HepG2 (cell line): ENCODE results near the gene RPLP2. TPM values are rescaled to one million over a fixed set of nuclear protein-coding genes. Genes with fewer than 3 reads are reported as not detected.

Experiments
- ATAC-seq: fragments of 200-7000 bp; cut with Tn5 transposase; 3 replicates; pipeline ENCODE4 v1.9.1; 2020; ENCODE audit warnings: mild to moderate bottlenecking, moderate library complexity
- BruUV-seq: library from RNA; stranded (reverse); fragments of 400-500 nt; replicated peaks from 2 replicates; lab custom pipeline; 2021; lab: Mats Ljungman, UMichigan
- CTCF ChIA-PET: fragments of 300-600 bp; formaldehyde crosslinking; extraction: SDS; loops from one replicate; lab custom pipeline; 2021; ENCODE audit warnings: low total read pairs, inconsistent platforms, low intra/inter-chr PET ratio; lab: Yijun Ruan, JAX
- POLR2A ChIA-PET: fragments of 350-600 bp; sonication (Branson Sonifier 250); formaldehyde crosslinking; loops from one replicate; lab custom pipeline; 2020; ENCODE audit warnings: antibody characterized with exemption, inconsistent platforms; lab: Yijun Ruan, JAX
- DNase-seq: peaks from one replicate; pipeline ENCODE4 v3.0.0-alpha.2; 2015; ENCODE audit warnings: low spot score
- FAIRE-seq: peaks from 3 replicates; lab custom pipeline; 2011; peaks lifted over from hg19 to GRCh38; lab: Jason Lieb, UNC
- H2AFZ ChIP-seq: one replicate; pipeline ENCODE4 v1.6.1; 2011; ENCODE audit warnings: low read length, inconsistent platforms
- H3K27ac ChIP-seq: fragments of 300-600 bp; 3 replicates; pipeline ENCODE4 v1.8.0; 2011; ENCODE audit warnings: mixed run types, mild to moderate bottlenecking, mixed read lengths, low read length, inconsistent platforms; ENCODE audit not compliant: insufficient read depth; ENCODE audit errors: extremely low read length
- H3K27me3 ChIP-seq, 2 experiments: fragments of 200-600 bp in 1 of 2; 2 replicates in 1 of 2; 3 replicates in 1 of 2; pipeline versions ENCODE4 v1.6.0 to v1.8.0; 2011; ENCODE audit warnings: low read length in 2 of 2, mild to moderate bottlenecking in 2 of 2, moderate library complexity in 2 of 2, inconsistent platforms in 1 of 2; ENCODE audit not compliant: insufficient read depth in 2 of 2, control insufficient read depth in 1 of 2
- H3K36me3 ChIP-seq, 2 experiments: fragments of 200-600 bp in 1 of 2; replicated peaks in 1 of 2; 2 replicates in 1 of 2; 3 replicates in 1 of 2; pipeline versions ENCODE4 v1.5.1 to v1.8.0; 2011; ENCODE audit warnings: low read length in 2 of 2, inconsistent platforms in 1 of 2; ENCODE audit not compliant: insufficient read depth in 2 of 2, control insufficient read depth in 1 of 2
- H3K4me1 ChIP-seq: 2 replicates; pipeline ENCODE4 v1.5.1; 2012; ENCODE audit warnings: low read length, inconsistent platforms; ENCODE audit not compliant: insufficient read depth
- H3K4me2 ChIP-seq: 2 replicates; pipeline ENCODE4 v1.6.0; 2011; ENCODE audit warnings: low read depth, low read length, inconsistent platforms
- H3K4me3 ChIP-seq, 3 experiments: fragments of 200-600 bp in 1 of 3; sonication (generic), shearing (Covaris generic) in 1 of 3; replicated peaks in 1 of 3; 2 replicates each; pipeline ENCODE4 v1.5.1; 2011 to 2016; ENCODE audit warnings: low read length in 3 of 3, inconsistent platforms in 2 of 3, low read depth in 2 of 3, mild to moderate bottlenecking in 2 of 3, control low read depth in 1 of 3, mixed read lengths in 1 of 3; ENCODE audit not compliant: insufficient read depth in 1 of 3
- H3K79me2 ChIP-seq: one replicate; pipeline ENCODE4 v1.6.1; 2011; ENCODE audit warnings: low read length, inconsistent platforms; ENCODE audit not compliant: insufficient read depth
- H3K9ac ChIP-seq: 2 replicates; pipeline ENCODE4 v1.6.0; 2011; ENCODE audit warnings: mild to moderate bottlenecking, low read depth, low read length, inconsistent platforms; ENCODE audit not compliant: insufficient read depth
- H3K9me3 ChIP-seq: 2 replicates; pipeline ENCODE4 v1.5.1; 2012; ENCODE audit warnings: mild to moderate bottlenecking, low read length
- H4K20me1 ChIP-seq: 2 replicates; pipeline ENCODE4 v1.6.0; 2011; ENCODE audit warnings: inconsistent platforms, mild to moderate bottlenecking, low read length, moderate library complexity; ENCODE audit not compliant: insufficient read depth
- AGO2 ChIP-seq: fragments of 200-400 bp; formaldehyde crosslinking; optimal IDR thresholded peaks from 2 replicates; pipeline ENCODE3; 2017; ENCODE audit warnings: mild to moderate bottlenecking, low read depth, low read length, moderate library complexity
- GATAD2A ChIP-seq: IDR thresholded peaks from 2 replicates; pipeline ENCODE4 v1.6.1; 2016
- HNRNPK ChIP-seq: fragments of 200-400 bp; formaldehyde crosslinking; IDR thresholded peaks from 2 replicates; pipeline ENCODE4 v1.6.1; 2018; ENCODE audit warnings: low read length, low read depth, moderate library complexity, mild to moderate bottlenecking; ENCODE audit not compliant: poor library complexity, severe bottlenecking
- HNRNPLL ChIP-seq: fragments of 200-400 bp; formaldehyde crosslinking; IDR thresholded peaks from 2 replicates; pipeline ENCODE4 v1.6.1; 2017; ENCODE audit warnings: mild to moderate bottlenecking, low read depth, low read length; ENCODE audit not compliant: poor library complexity, severe bottlenecking
- RBFOX2 ChIP-seq: fragments of 200-400 bp; formaldehyde crosslinking; IDR thresholded peaks from 2 replicates; pipeline ENCODE4 v1.6.1; 2017; ENCODE audit warnings: low read depth, mild to moderate bottlenecking, low read length
- SCMH1 ChIP-seq: sonication (generic); formaldehyde crosslinking; IDR thresholded peaks from 2 replicates; pipeline ENCODE4 v1.9.0; 2021; ENCODE audit warnings: missing genetic modification reagents, mild to moderate bottlenecking, borderline replicate concordance
- SPEN ChIP-seq: sonication (generic); formaldehyde crosslinking; IDR thresholded peaks from 2 replicates; pipeline ENCODE4 v1.5.1; 2020; ENCODE audit warnings: low read depth, mild to moderate bottlenecking, missing genetic modification reagents
- TCF12 ChIP-seq, 2 experiments: fragments of 450-650 bp in 1 of 2; sonication (generic) in 1 of 2; formaldehyde crosslinking in 1 of 2; IDR thresholded peaks; 2 replicates each; pipeline versions ENCODE4 v1.6.1 to v1.8.0; 2017 to 2022; ENCODE audit warnings: antibody characterized with exemption in 1 of 2, mild to moderate bottlenecking in 1 of 2, missing genetic modification reagents in 1 of 2, moderate library complexity in 1 of 2
- YEATS2 ChIP-seq: sonication (generic); formaldehyde crosslinking; IDR thresholded peaks from 2 replicates; pipeline ENCODE4 v1.4.0; 2020; ENCODE audit warnings: missing genetic modification reagents, borderline replicate concordance
- ZMYM2 ChIP-seq: sonication (generic); formaldehyde crosslinking; IDR thresholded peaks from 2 replicates; pipeline ENCODE4 v1.8.0; 2022; ENCODE audit warnings: mild to moderate bottlenecking, missing genetic modification reagents
- ZNF761 ChIP-seq: sonication (generic); formaldehyde crosslinking; conservative IDR thresholded peaks from 2 replicates; pipeline ENCODE4 v1.4.0; 2020; ENCODE audit warnings: mild to moderate bottlenecking, missing genetic modification reagents
- WGBS: methylation state at CpG from one replicate; pipeline ENCODE4 v1.1.6; 2017; ENCODE audit warnings: low lambda C conversion rate; 5-methylcytosine and 5-hydroxymethylcytosine counted together
- in situ Hi-C: cut with HindIII; loops from 2 replicates; pipeline ENCODE4 v1.10.0; 2017; ENCODE audit warnings: low pct_unique_long_range_greater_than_20kb; ENCODE audit not compliant: extremely low pct_ligation_motif_present
- intact Hi-C: fragments of 100-400 bp; cut with micrococcal nuclease; formaldehyde crosslinking; loops from one replicate; pipeline ENCODE4 v1.10.0; 2022; ENCODE audit not compliant: unreplicated experiment
- polyA plus RNA-seq, 8 experiments: library from polyadenylated mRNA; depleted of rRNA in 3 of 8; stranded (reverse) in 7 of 8; unstranded in 1 of 8; fragments of >200 nt; fragmentation: Illumina TruSeq in 4 of 8; extraction: Trizol in 4 of 8; gene quantifications; 2 replicates each; pipeline versions ENCODE4 v1.2.1 to v1.2.3, GENCODE V29; 2011 to 2016; ENCODE audit warnings: low read depth in 4 of 8, missing spikeins in 1 of 8, mixed read lengths in 1 of 8; ENCODE audit not compliant: insufficient read depth in 1 of 8
- total RNA-seq, 5 experiments: library from RNA; depleted of rRNA; stranded (reverse); fragments of >200 nt; fragmentation: Illumina TruSeq; extraction: Trizol; gene quantifications; 2 replicates each; pipeline ENCODE4 v1.2.3, GENCODE V29; 2016; ENCODE audit warnings: low read depth in 1 of 5

Gene RPLP2
- total and polyA plus RNA-seq, 2 of the 13 experiments (the other 11 are each of a cell fraction or from before 2014, with no cell fraction given), result 978 to 2,106 TPM

DNA sequence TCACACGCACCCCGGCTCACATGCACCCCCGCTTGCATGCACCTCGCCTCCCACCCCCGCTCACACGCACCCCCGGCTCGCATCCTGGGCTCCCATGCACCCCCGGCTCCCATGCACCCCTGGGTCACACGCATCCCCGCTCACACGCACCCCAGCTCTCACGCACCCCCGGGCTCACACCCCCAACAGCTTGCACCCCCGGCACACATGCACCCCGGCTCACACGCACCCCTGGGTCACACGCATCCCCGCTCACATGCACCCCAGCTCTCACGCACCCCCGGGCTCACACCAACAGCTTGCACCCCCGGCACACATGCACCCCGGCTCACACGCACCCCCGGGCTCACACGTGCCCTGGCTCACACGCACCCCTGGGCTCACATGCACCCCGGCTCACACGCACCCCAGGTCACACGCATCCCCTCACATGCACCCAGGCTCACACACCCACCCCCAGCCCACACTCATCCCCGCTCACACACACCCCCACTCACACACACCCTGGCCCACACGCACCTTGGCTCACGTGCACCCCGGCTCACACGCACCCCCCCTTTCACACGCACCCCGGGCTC lies 49.1 kb downstream of the RPLP2 start:
- no peak overlapping the region for H3K4me3 ChIP-seq
- CTCF ChIA-PET, result no interaction called here
- no peak for ATAC-seq
- intact Hi-C loops, result no loop called here
- no peak for TF ChIP-seq SPEN (CRISPR knock-in tag)
- no peak for TF ChIP-seq SCMH1 (CRISPR knock-in tag)
- TF ChIP-seq ZNF761 (CRISPR knock-in tag), result no peak
- peak; percentile 45; the same call in 1 of the 2 replicates for TF ChIP-seq RBFOX2
- peak; percentile 90 for TF ChIP-seq HNRNPLL
- TF ChIP-seq, all 625 proteins: peak for 2
- Histone ChIP-seq H3K4me1 (no peaks in the 10 kb centered on the region), H3K27ac (no peak overlapping the region), H3K27me3 (no peaks in the 10 kb centered on the region), H3K9me3 (no peaks in the 10 kb centered on the region), H3K79me2 (no peaks in the 10 kb centered on the region), H3K36me3 (peaks cover 0 to 3% of the 10 kb centered on the region in 2 experiments; a peak in 2 of 5 replicates), H3K4me2 (no peak overlapping the region), H3K9ac (no peak overlapping the region), H2AFZ (no peak overlapping the region), H4K20me1 (no peaks in the 10 kb centered on the region; the same call in 1 of the 2 replicates)
- no TSS peak for BruUV-seq
- in situ Hi-C loops, result no loop called here
- FAIRE-seq (no peak), DNase-seq (no peak)
- POLR2A ChIA-PET, result no interaction called here
- WGBS, result 94% methylated on average over 37 of the region's 37 CpGs

DNA sequence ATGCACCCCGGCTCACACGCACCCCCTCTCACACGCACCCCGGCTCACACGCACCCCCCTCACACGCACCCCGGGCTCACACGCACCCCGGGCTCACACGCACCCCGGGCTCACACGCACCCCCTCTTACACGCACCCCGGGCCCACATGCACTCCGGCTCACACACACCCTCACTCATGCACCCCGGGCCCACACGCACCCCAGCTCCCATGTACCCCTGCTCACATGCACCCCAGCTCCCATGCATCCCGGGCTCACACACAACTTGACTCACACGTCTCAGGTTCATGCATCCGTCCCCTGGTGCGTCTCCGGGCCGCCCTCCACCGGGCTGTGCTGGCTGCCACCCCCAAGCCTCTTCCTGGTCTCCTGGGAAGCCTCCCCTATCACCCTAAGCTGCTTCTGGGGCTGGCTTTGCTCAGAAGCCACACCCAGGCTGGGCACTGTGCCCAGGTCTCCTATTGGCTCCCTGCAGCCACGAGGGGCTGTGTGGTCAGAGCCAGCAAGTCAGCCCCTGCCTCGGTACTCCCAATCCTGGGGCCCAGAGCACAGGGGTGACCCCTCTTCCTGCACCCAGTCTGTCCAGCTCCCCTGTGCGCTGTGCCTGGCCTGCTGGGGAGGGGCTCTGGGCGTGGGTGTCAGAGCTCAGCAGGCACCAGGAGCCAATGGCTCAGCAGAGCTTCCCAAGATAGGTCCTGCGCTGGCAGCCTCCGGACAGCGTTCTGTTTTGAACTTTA lies 49.8 kb downstream of the RPLP2 start:
- POLR2A ChIA-PET, result interaction anchor here (1.1 kb wide), 1 partner anchor 15 kb away, joined by 3 read pairs; no protein-coding TSS in a partner anchor
- in situ Hi-C loops, result no loop called here
- Histone ChIP-seq H3K79me2 (no peaks in the 10 kb centered on the region), H3K9me3 (no peaks in the 10 kb centered on the region), H3K4me2 (no peak overlapping the region), H2AFZ (no peak overlapping the region), H3K9ac (no peak overlapping the region), H3K36me3 (peaks cover 0 to 3% of the 10 kb centered on the region in 2 experiments; a peak in 2 of 5 replicates), H3K4me1 (no peaks in the 10 kb centered on the region), H3K27me3 (no peaks in the 10 kb centered on the region), H3K4me3 (no peak overlapping the region), H3K27ac (no peak overlapping the region), H4K20me1 (no peaks in the 10 kb centered on the region; the same call in 1 of the 2 replicates)
- FAIRE-seq (no peak), ATAC-seq (peak; percentile 4; the same call in 2 of the 3 replicates), DNase-seq (no peak)
- CTCF ChIA-PET, result no interaction called here
- TF ChIP-seq HNRNPLL (peak; percentile 59), AGO2 (peak; percentile 60), TCF12 (IDR thresholded peaks at IDR 0.05) (no peak), TCF12 (CRISPR knock-in tag; IDR thresholded peaks at IDR 0.05) (no peak), HNRNPK (peak; percentile 55), YEATS2 (CRISPR knock-in tag) (no peak), GATAD2A (CRISPR knock-in tag) (no peak), ZMYM2 (no peak)
- 96% methylated on average over 25 of the region's 31 CpGs for WGBS
- intact Hi-C loops, result no loop called here
- BruUV-seq, result no TSS peak
